ENCODE measurements around the gene GGA3.

- TF ChIP-seq POLR2A (IDR thresholded peaks at IDR 0.05; ENCODE audit: low read depth, low read length) (no peak), POLR2AphosphoS5 (IDR thresholded peaks at IDR 0.05; ENCODE audit: low read depth, low read length) (no peak)
These were observed 1.6 kb upstream of the GGA3 start for GRCh38 chr17:75263055-75263454.
